ENCODE measurements around the gene LRP1B. TPM values are rescaled to one million over a fixed set of nuclear protein-coding genes. Genes with fewer than 3 reads are reported as not detected.

Gene LRP1B
- total RNA-seq, 8 experiments from 2014 or later, result 0.04 to 31.2 (median 11.5) TPM

DNA sequence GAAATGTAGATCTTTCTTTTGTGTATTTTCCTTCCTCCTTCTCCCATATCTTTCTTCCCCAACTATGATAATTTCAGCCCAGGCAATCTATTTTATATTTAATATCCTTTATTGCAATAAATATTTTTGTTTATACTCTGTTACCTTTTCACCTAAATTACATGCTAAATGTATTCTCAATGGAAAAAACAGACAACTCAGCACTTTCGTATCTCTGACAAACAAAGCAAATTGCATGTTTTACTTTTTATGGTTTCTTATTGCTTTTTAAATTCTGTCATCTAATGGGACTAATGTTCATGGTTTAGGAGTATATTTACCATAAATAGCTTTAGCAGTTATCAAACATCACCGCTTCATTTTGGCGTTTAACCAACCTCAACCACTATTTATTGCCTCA is 74.0 kb downstream of the LRP1B start:
- WGBS, 10 experiments, result 34 to 100% (median 86%) methylated on average over 3 of the region's 3 CpGs; no CpG with 5 or more reads in 1 of the 10 experiments
- in situ Hi-C loops (cut with MboI; ENCODE audit: low pct_unique_long_range_greater_than_20kb in 2 of 9, low sequenced_read_pairs in 9 of 9, unreplicated experiment in 9 of 9), result no loop called here
- no peak for ATAC-seq (replicated peaks in 6 of 8)

GRCh38 chr2:142052220-142052863 is 78.5 kb downstream of the LRP1B start:
- Histone ChIP-seq H3K4me3 (no peak overlapping the region), H3K4me1 (replicated peaks in 1 of 2) (no peaks in the 10 kb centered on the region), H3K27ac (no peak overlapping the region)
- WGBS, 10 experiments, result 18 to 70% (median 58%) methylated on average over 1 to 5 of the region's 5 CpGs
- in situ Hi-C loops (cut with MboI; ENCODE audit: low pct_unique_long_range_greater_than_20kb in 2 of 9, low sequenced_read_pairs in 9 of 9, unreplicated experiment in 9 of 9), result no loop called here
- ATAC-seq (replicated peaks in 6 of 8), result peak in 2 of 8 experiments; percentile 13 to 46

More for the DNA sequence above, 74.0 kb downstream of the LRP1B start:
- Histone ChIP-seq H3K27ac (no peak overlapping the region), H3K4me1 (replicated peaks in 1 of 2) (no peaks in the 10 kb centered on the region), H3K4me3 (no peak overlapping the region)

DNA sequence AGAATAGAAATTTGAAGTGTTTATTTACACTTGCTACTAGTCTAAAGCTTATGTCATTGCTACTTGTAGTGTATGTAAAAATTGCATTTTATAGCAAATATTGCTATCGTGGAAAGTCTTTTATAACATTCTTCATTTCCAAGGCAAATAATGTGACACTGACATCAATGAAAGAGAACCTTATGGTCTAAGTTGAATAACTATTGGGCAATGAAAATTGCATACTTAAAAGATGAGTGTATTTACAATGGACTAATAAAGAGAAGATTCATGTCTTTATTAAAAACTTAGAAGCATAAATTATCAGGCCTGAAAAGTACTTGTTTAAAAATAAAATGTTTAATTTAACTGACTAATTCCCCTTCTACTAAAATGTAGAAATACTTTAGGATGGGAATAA is 82.2 kb downstream of the LRP1B start:
- Histone ChIP-seq H3K4me3 (no peak overlapping the region), H3K4me1 (replicated peaks in 1 of 2) (no peaks in the 10 kb centered on the region), H3K27ac (no peak overlapping the region)
- in situ Hi-C loops (cut with MboI; ENCODE audit: low pct_unique_long_range_greater_than_20kb in 2 of 9, low sequenced_read_pairs in 9 of 9, unreplicated experiment in 9 of 9), result no loop called here
- 25 to 100% (median 69%) methylated on average over 1 of the region's 1 CpG; no CpG with 5 or more reads in 1 of the 10 experiments for WGBS, 10 experiments
- no peak for ATAC-seq (replicated peaks in 6 of 8)

- H3K4me3 ChIP-seq, result no peak overlapping the region
- WGBS, 10 experiments, result 66 to 100% (median 87%) methylated on average over 1 to 4 of the region's 4 CpGs; no CpG with 5 or more reads in 1 of the 10 experiments
- no peaks in the 10 kb centered on the region for H3K4me1 ChIP-seq (replicated peaks in 1 of 2)
- no peak overlapping the region for H3K27ac ChIP-seq
- in situ Hi-C loops (cut with MboI; ENCODE audit: low pct_unique_long_range_greater_than_20kb in 2 of 9, low sequenced_read_pairs in 9 of 9, unreplicated experiment in 9 of 9), result no loop called here
- no peak for ATAC-seq (replicated peaks in 6 of 8)
Observed at GRCh38 chr2:142045641-142046040, 85.2 kb downstream of the LRP1B start.

- Histone ChIP-seq H3K4me1 (replicated peaks in 1 of 2) (no peaks in the 10 kb centered on the region), H3K4me3 (no peak overlapping the region), H3K27ac (no peak overlapping the region)
- in situ Hi-C loops (cut with MboI; ENCODE audit: low pct_unique_long_range_greater_than_20kb in 2 of 9, low sequenced_read_pairs in 9 of 9, unreplicated experiment in 9 of 9), result no loop called here
- no peak for ATAC-seq (replicated peaks in 6 of 8)
- WGBS, 10 experiments, result 12 to 100% (median 85%) methylated on average over 1 to 3 of the region's 3 CpGs; no CpG with 5 or more reads in 2 of the 10 experiments
Observed at GRCh38 chr2:142044197-142044596, 86.6 kb downstream of the LRP1B start.

GRCh38 chr2:142042536-142043199 is 88.1 kb downstream of the LRP1B start:
- in situ Hi-C loops (cut with MboI; ENCODE audit: low pct_unique_long_range_greater_than_20kb in 2 of 9, low sequenced_read_pairs in 9 of 9, unreplicated experiment in 9 of 9), result no loop called here

GRCh38 chr2:142041996-142042395 is 88.8 kb downstream of the LRP1B start:
- Histone ChIP-seq H3K27ac (no peak overlapping the region), H3K4me3 (no peak overlapping the region), H3K4me1 (replicated peaks in 1 of 2) (peaks cover 0 to 4% of the 10 kb centered on the region in 2 donors)
- in situ Hi-C loops (cut with MboI; ENCODE audit: low pct_unique_long_range_greater_than_20kb in 2 of 9, low sequenced_read_pairs in 9 of 9, unreplicated experiment in 9 of 9), result no loop called here
- WGBS, 10 experiments, result 29 to 100% (median 90%) methylated on average over 2 to 6 of the region's 6 CpGs
- no peak for ATAC-seq (replicated peaks in 6 of 8)

More at GRCh38 chr2:142042536-142043199, 88.1 kb downstream of the LRP1B start:
- H3K27ac ChIP-seq, result no peak overlapping the region
- H3K4me3 ChIP-seq, result no peak overlapping the region
- 20 to 100% (median 70%) methylated on average over 1 of the region's 1 CpG; no CpG with 5 or more reads in 3 of the 10 experiments for WGBS, 10 experiments
- no peaks in the 10 kb centered on the region for H3K4me1 ChIP-seq (replicated peaks in 1 of 2)
- no peak for ATAC-seq (replicated peaks in 6 of 8)

GRCh38 chr2:142041105-142041504 is 89.7 kb downstream of the LRP1B start:
- in situ Hi-C loops (cut with MboI; ENCODE audit: low pct_unique_long_range_greater_than_20kb in 2 of 9, low sequenced_read_pairs in 9 of 9, unreplicated experiment in 9 of 9), result no loop called here
- H3K27ac ChIP-seq, result no peak overlapping the region
- 18 to 100% (median 83%) methylated on average over 1 of the region's 1 CpG; no CpG with 5 or more reads in 1 of the 10 experiments for whole genome bisulfite sequencing, 10 experiments
- no peak overlapping the region for H3K4me3 ChIP-seq
- H3K4me1 ChIP-seq (replicated peaks in 1 of 2), result peaks cover 0 to 7% of the 10 kb centered on the region in 2 donors
- no peak for ATAC-seq (replicated peaks in 6 of 8)

- in situ Hi-C loops (cut with MboI; ENCODE audit: low pct_unique_long_range_greater_than_20kb in 2 of 9, low sequenced_read_pairs in 9 of 9, unreplicated experiment in 9 of 9), result no loop called here
- peaks cover 0 to 7% of the 10 kb centered on the region in 2 donors for H3K4me1 ChIP-seq (replicated peaks in 1 of 2)
Observed at GRCh38 chr2:142040556-142040955, 90.3 kb downstream of the LRP1B start.

GRCh38 chr2:142038826-142039225 is 92.0 kb downstream of the LRP1B start:
- WGBS, 10 experiments, result 57 to 100% (median 100%) methylated on average over 1 of the region's 1 CpG; no CpG with 5 or more reads in 1 of the 10 experiments
- Histone ChIP-seq H3K4me1 (replicated peaks in 1 of 2) (peaks cover 0 to 7% of the 10 kb centered on the region in 2 donors), H3K4me3 (no peak overlapping the region), H3K27ac (no peak overlapping the region)
- no peak for ATAC-seq (replicated peaks in 6 of 8)
- in situ Hi-C loops (cut with MboI; ENCODE audit: low pct_unique_long_range_greater_than_20kb in 2 of 9, low sequenced_read_pairs in 9 of 9, unreplicated experiment in 9 of 9), result no loop called here

More at GRCh38 chr2:142040556-142040955, 90.3 kb downstream of the LRP1B start:
- no peak overlapping the region for H3K4me3 ChIP-seq
- 0 to 100% (median 72%) methylated on average over 1 of the region's 1 CpG for WGBS, 10 experiments
- no peak for ATAC-seq (replicated peaks in 6 of 8)
- no peak overlapping the region for H3K27ac ChIP-seq

DNA sequence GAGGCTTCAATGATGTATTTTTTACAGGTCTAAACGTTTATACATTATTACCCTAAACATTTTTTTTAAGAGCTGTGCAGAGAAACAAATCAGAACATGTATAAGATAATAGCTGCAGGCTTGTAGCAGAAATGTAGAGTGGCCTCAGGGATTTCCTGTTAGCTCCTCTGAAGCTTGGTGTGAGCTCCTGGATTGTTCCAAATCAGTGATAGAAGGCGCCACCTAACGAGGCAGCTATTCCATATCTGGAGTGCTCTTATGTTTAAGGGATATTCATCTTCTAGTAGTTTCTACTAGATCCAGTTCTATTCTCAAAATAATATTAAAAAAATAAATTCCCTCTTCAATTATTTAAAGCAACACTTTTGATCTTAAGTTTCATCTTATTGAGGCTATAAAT is 93.1 kb downstream of the LRP1B start:
- Histone ChIP-seq H3K4me1 (replicated peaks in 1 of 2) (peaks cover 0 to 7% of the 10 kb centered on the region in 2 donors), H3K27ac (no peak overlapping the region), H3K4me3 (no peak overlapping the region)
- in situ Hi-C loops (cut with MboI; ENCODE audit: low pct_unique_long_range_greater_than_20kb in 2 of 9, low sequenced_read_pairs in 9 of 9, unreplicated experiment in 9 of 9), result no loop called here
- ATAC-seq (replicated peaks in 6 of 8), result peak in 4 of 8 experiments; percentile 30 to 67 (median 44)
- 0 to 80% (median 50%) methylated on average over 1 to 3 of the region's 3 CpGs; no CpG with 5 or more reads in 2 of the 10 experiments for WGBS, 10 experiments

GRCh38 chr2:142037066-142037465 is 93.8 kb downstream of the LRP1B start:
- H3K4me3 ChIP-seq, result no peak overlapping the region
- peaks cover 0 to 7% of the 10 kb centered on the region in 2 donors for H3K4me1 ChIP-seq (replicated peaks in 1 of 2)
- ATAC-seq (replicated peaks in 6 of 8), result peak in 7 of 8 experiments; percentile 33 to 79 (median 71)
- 0 to 67% (median 33%) methylated on average over 2 to 3 of the region's 3 CpGs; no CpG with 5 or more reads in 1 of the 10 experiments for WGBS, 10 experiments
- in situ Hi-C loops (cut with MboI; ENCODE audit: low pct_unique_long_range_greater_than_20kb in 2 of 9, low sequenced_read_pairs in 9 of 9, unreplicated experiment in 9 of 9), result no loop called here
- H3K27ac ChIP-seq, result no peak overlapping the region

GRCh38 chr2:142033393-142033792 is 97.4 kb downstream of the LRP1B start:
- Histone ChIP-seq H3K27ac (no peak overlapping the region), H3K4me3 (no peak overlapping the region), H3K4me1 (replicated peaks in 1 of 2) (peaks cover 0 to 7% of the 10 kb centered on the region in 2 donors)
- in situ Hi-C loops (cut with MboI; ENCODE audit: low pct_unique_long_range_greater_than_20kb in 2 of 9, low sequenced_read_pairs in 9 of 9, unreplicated experiment in 9 of 9), result no loop called here
- ATAC-seq (replicated peaks in 6 of 8), result peak in 1 of 8 experiments; percentile 18
- 13 to 100% (median 67%) methylated on average over 1 of the region's 1 CpG; no CpG with 5 or more reads in 3 of the 10 experiments for WGBS, 10 experiments
